GM18499 (cell line): Measurements from ENCODE around the gene MACO1.
A peak's percentile ranks its signal among the peaks of the same experiment; 100 is the strongest.
"Not testable (repeated sequence)": the region's sequence is repeated elsewhere in the genome, so short reads cannot be mapped to it uniquely, and the experiment has no call there.

Source experiments
- ATAC-seq: cut with Tn5 transposase; IDR thresholded peaks from one replicate; pipeline ENCODE4 v1.9.1; 2021; ENCODE audit warnings: moderate number of reproducible peaks; ENCODE audit not compliant: insufficient read depth, unreplicated experiment

The MACO1 gene

GRCh38 chr1:25430073-25430966, at the start of gene MACO1:
Gene MACO1, plus strand, starts transcription at chr1:25430897. Its CDS starts 202 bp downstream, at chr1:25431099.
- ATAC-seq = peak; percentile 67

- ATAC-seq = not testable (repeated sequence)
These were observed 48.2 kb upstream of the MACO1 start for GRCh38 chr1:25382543-25382942.

GRCh38 chr1:25383090-25383489, 47.6 kb upstream of the MACO1 start:
- not testable (repeated sequence) for ATAC-seq

GRCh38 chr1:25383875-25384274, 46.8 kb upstream of the MACO1 start:
- not testable (repeated sequence) for ATAC-seq

- not testable (repeated sequence) for ATAC-seq
These were observed 43.6 kb upstream of the MACO1 start for GRCh38 chr1:25387096-25387495.

- ATAC-seq = not testable (repeated sequence)
These were observed 42.0 kb upstream of the MACO1 start for GRCh38 chr1:25388691-25389090.

- ATAC-seq = not testable (repeated sequence)
These were observed 41.0 kb upstream of the MACO1 start for GRCh38 chr1:25389721-25390120.

GRCh38 chr1:25392841-25393240, 37.9 kb upstream of the MACO1 start:
- ATAC-seq = no peak

GRCh38 chr1:25397549-25397948, 33.1 kb upstream of the MACO1 start:
- not testable (repeated sequence) for ATAC-seq

- not testable (repeated sequence) for ATAC-seq
These were observed 32.6 kb upstream of the MACO1 start for GRCh38 chr1:25398079-25398478.

- ATAC-seq = not testable (repeated sequence)
These were observed 27.5 kb upstream of the MACO1 start for GRCh38 chr1:25402947-25403803.

GRCh38 chr1:25405731-25406305, 24.9 kb upstream of the MACO1 start:
- ATAC-seq = not testable (repeated sequence)

GRCh38 chr1:25409641-25410427, 20.9 kb upstream of the MACO1 start:
- ATAC-seq = not testable (repeated sequence)

GRCh38 chr1:25412872-25413623, 17.6 kb upstream of the MACO1 start:
- not testable (repeated sequence) for ATAC-seq

- ATAC-seq = not testable (repeated sequence)
These were observed 16.5 kb upstream of the MACO1 start for GRCh38 chr1:25414157-25414556.

GRCh38 chr1:25414578-25414977, 16.1 kb upstream of the MACO1 start:
- ATAC-seq = not testable (repeated sequence)

- not testable (repeated sequence) for ATAC-seq
These were observed 13.4 kb upstream of the MACO1 start for GRCh38 chr1:25417280-25417679.

GRCh38 chr1:25419339-25419738, 11.4 kb upstream of the MACO1 start:
- ATAC-seq = not testable (repeated sequence)

- not testable (repeated sequence) for ATAC-seq
These were observed 10.0 kb upstream of the MACO1 start, which contains the start of gene RHCE for GRCh38 chr1:25420715-25421114. Gene RHCE, minus strand, starts transcription at chr1:25420825. Its CDS starts 39 bp downstream, at chr1:25420786.
